Breast epithelium (tissue), 4 donors: ENCODE measurements around the gene RMP24.

ENCODE experiments used
- DNase-seq, 2 donors: peaks; one replicate each; pipeline ENCODE4 v3.0.0-alpha.2; 2019; ENCODE audit warnings: low spot score in 2 of 2
- H3K27ac ChIP-seq, 2 donors: fragments of 200-600 bp; sonication (generic) in 1 of 2; one replicate each; pipeline ENCODE4 v1.5.1; 2016 to 2019; ENCODE audit warnings: mild to moderate bottlenecking in 1 of 2
- H3K27me3 ChIP-seq, 2 donors: fragments of 200-600 bp; sonication (generic) in 1 of 2; one replicate each; pipeline versions ENCODE4 v1.5.1 to v1.6.0; 2017 to 2019; ENCODE audit warnings: control low read depth in 1 of 2, mild to moderate bottlenecking in 1 of 2
- H3K36me3 ChIP-seq: fragments of 200-600 bp; one replicate; pipeline ENCODE4 v1.5.1; 2019
- H3K4me1 ChIP-seq, 2 donors: fragments of 200-600 bp; sonication (generic); one replicate each; pipeline ENCODE4 v1.5.1; 2016 to 2019; ENCODE audit warnings: control low read depth in 1 of 2
- H3K4me3 ChIP-seq, 3 donors: fragments of 200-600 bp; sonication (generic); 1 replicate in 2 of 3; 2 replicates in 1 of 3; pipeline ENCODE4 v1.5.1; 2016 to 2019; ENCODE audit warnings: mild to moderate bottlenecking in 3 of 3, moderate library complexity in 2 of 3
- H3K9me3 ChIP-seq, 2 donors: fragments of 200-600 bp; sonication (generic) in 1 of 2; one replicate each; pipeline ENCODE4 v1.5.1; 2016 to 2019; ENCODE audit warnings: control low read depth in 1 of 2
- POLR2A ChIP-seq: fragments of 450-650 bp; IDR thresholded peaks from one replicate; pipeline ENCODE4 v1.6.1; 2016; ENCODE audit warnings: antibody characterized with exemption, mild to moderate bottlenecking, moderate library complexity
- POLR2AphosphoS5 ChIP-seq, 3 donors: sonication (generic); formaldehyde crosslinking; IDR thresholded peaks; one replicate each; pipeline ENCODE4 v1.6.1; 2017; ENCODE audit warnings: antibody characterized with exemption in 3 of 3
- intact Hi-C: fragments of 100-400 bp; cut with DNase I; formaldehyde crosslinking; loops from one replicate; pipeline ENCODE4 v1.15.1; 2023; ENCODE audit warnings: low total_unique reads
- TF ChIP-seq, protein P1 (sequence below), 3 donors: fragments of 450-650 bp; IDR thresholded peaks; one replicate each; pipeline ENCODE4 v1.5.1; 2016 to 2017; ENCODE audit warnings: antibody characterized with exemption in 3 of 3, mild to moderate bottlenecking in 3 of 3, moderate library complexity in 3 of 3

RMP24 gene

GRCh38 chr18:35949903-35950627 is 22.4 kb upstream of the RMP24 start:
- Histone ChIP-seq H3K9me3 (no peaks in the 10 kb centered on the region), H3K36me3 (no peaks in the 10 kb centered on the region), H3K27ac (no peak overlapping the region), H3K27me3 (no peaks in the 10 kb centered on the region), H3K4me3 (peak overlapping the region; percentile 45 to 78 (median 51)), H3K4me1 (no peaks in the 10 kb centered on the region)
- DNase-seq = peak in 1 of 2 donors; percentile 59
- TF ChIP-seq POLR2AphosphoS5 (IDR thresholded peaks at IDR 0.05) = no peak
- TF ChIP-seq, protein P1, sequence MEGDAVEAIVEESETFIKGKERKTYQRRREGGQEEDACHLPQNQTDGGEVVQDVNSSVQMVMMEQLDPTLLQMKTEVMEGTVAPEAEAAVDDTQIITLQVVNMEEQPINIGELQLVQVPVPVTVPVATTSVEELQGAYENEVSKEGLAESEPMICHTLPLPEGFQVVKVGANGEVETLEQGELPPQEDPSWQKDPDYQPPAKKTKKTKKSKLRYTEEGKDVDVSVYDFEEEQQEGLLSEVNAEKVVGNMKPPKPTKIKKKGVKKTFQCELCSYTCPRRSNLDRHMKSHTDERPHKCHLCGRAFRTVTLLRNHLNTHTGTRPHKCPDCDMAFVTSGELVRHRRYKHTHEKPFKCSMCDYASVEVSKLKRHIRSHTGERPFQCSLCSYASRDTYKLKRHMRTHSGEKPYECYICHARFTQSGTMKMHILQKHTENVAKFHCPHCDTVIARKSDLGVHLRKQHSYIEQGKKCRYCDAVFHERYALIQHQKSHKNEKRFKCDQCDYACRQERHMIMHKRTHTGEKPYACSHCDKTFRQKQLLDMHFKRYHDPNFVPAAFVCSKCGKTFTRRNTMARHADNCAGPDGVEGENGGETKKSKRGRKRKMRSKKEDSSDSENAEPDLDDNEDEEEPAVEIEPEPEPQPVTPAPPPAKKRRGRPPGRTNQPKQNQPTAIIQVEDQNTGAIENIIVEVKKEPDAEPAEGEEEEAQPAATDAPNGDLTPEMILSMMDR (IDR thresholded peaks at IDR 0.05) = peak; percentile 71 to 90 (median 84)
- intact Hi-C loops = no loop called here

GRCh38 chr18:35950628-35950982 is 21.9 kb upstream of the RMP24 start:
- H3K4me3 ChIP-seq = peak overlapping the region; percentile 45 to 78 (median 51)

DNA sequence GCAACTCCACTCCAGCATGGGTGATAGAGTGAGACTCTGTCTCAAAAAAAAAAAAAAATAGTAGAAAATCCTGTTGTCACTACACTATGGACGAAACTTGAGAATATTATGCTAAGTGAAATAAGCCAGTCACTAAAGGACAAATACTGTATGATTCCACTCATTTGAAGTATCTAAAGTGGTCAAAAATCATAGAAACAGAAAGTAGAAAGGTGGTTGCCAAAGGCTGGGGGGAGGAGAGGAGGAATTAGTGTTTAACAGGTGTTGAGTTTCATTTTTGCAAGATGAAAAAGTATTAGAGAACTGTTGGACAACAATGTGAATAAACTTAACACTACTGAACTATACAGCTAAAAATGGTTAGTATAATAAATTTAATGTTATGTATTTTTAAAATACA is 18.8 kb upstream of the RMP24 start:
- no peaks in the 10 kb centered on the region for H3K9me3 ChIP-seq
- no peak overlapping the region for H3K4me3 ChIP-seq
- TF ChIP-seq POLR2A = no peak
- TF ChIP-seq, protein P1 (IDR thresholded peaks at IDR 0.05) = no peak
- H3K27ac ChIP-seq = no peak overlapping the region
- H3K27me3 ChIP-seq = no peaks in the 10 kb centered on the region
- no peaks in the 10 kb centered on the region for H3K36me3 ChIP-seq
- DNase-seq = no peak
- no peaks in the 10 kb centered on the region for H3K4me1 ChIP-seq
- intact Hi-C loops = no loop called here

More at GRCh38 chr18:35950628-35950982, 21.9 kb upstream of the RMP24 start:
- Histone ChIP-seq H3K27me3 (no peaks in the 10 kb centered on the region), H3K36me3 (no peaks in the 10 kb centered on the region), H3K9me3 (no peaks in the 10 kb centered on the region), H3K4me1 (no peaks in the 10 kb centered on the region), H3K27ac (no peak overlapping the region)
- TF ChIP-seq POLR2AphosphoS5 (IDR thresholded peaks at IDR 0.05) (no peak), POLR2A (no peak)
- TF ChIP-seq, protein P1 (IDR thresholded peaks at IDR 0.05) = peak in 1 of 3 donors; percentile 2
- intact Hi-C loops = no loop called here
- no peak for DNase-seq

- Histone ChIP-seq H3K4me1 (no peaks in the 10 kb centered on the region), H3K4me3 (no peak overlapping the region), H3K27ac (no peak overlapping the region), H3K27me3 (no peaks in the 10 kb centered on the region), H3K9me3 (peaks cover 0 to 6% of the 10 kb centered on the region in 2 donors), H3K36me3 (no peaks in the 10 kb centered on the region)
- DNase-seq = no peak
- TF ChIP-seq, protein P1 (IDR thresholded peaks at IDR 0.05) = no peak
- TF ChIP-seq POLR2A (no peak), POLR2AphosphoS5 (IDR thresholded peaks at IDR 0.05) (no peak)
- intact Hi-C loops = no loop called here
These were observed 16.3 kb upstream of the RMP24 start for GRCh38 chr18:35956226-35956625.

GRCh38 chr18:35962320-35962719 is 10.2 kb upstream of the RMP24 start:
- H3K4me1 ChIP-seq = no peaks in the 10 kb centered on the region
- no peak overlapping the region for H3K4me3 ChIP-seq
- DNase-seq = no peak
- H3K27ac ChIP-seq = no peak overlapping the region
- no peaks in the 10 kb centered on the region for H3K36me3 ChIP-seq
- intact Hi-C loops = no loop called here
- TF ChIP-seq POLR2A (no peak), POLR2AphosphoS5 (IDR thresholded peaks at IDR 0.05) (no peak)
- TF ChIP-seq, protein P1 (IDR thresholded peaks at IDR 0.05) = no peak
- no peaks in the 10 kb centered on the region for H3K27me3 ChIP-seq
- peaks cover 0 to 6% of the 10 kb centered on the region in 2 donors for H3K9me3 ChIP-seq
